PC-3 (cell line): ENCODE data around the gene NIN. TPM values are rescaled to one million over a fixed set of nuclear protein-coding genes. Genes with fewer than 3 reads are reported as not detected.

Experiments used
- ATAC-seq: fragments of 200-7000 bp; cut with Tn5 transposase; 2 replicates; pipeline ENCODE4 v1.9.1; 2020; ENCODE audit warnings: mild to moderate bottlenecking, moderate library complexity
- BruUV-seq: library from RNA; stranded (reverse); fragments of 400-500 nt; replicated peaks from 2 replicates; lab custom pipeline; 2021; lab: Mats Ljungman, UMichigan
- CTCF ChIA-PET: fragments of 300-600 bp; sonication (Branson Sonifier 250); formaldehyde crosslinking; loops from one replicate; lab custom pipeline; 2022; ENCODE audit warnings: antibody characterized with exemption; lab: Charles Lee
- POLR2A ChIA-PET: fragments of 300-600 bp; sonication (Branson Sonifier 250); formaldehyde crosslinking; loops from one replicate; lab custom pipeline; 2022; ENCODE audit warnings: antibody characterized with exemption; ENCODE audit not compliant: unreplicated experiment; lab: Charles Lee
- DNase-seq: peaks from one replicate; pipeline ENCODE4 v3.0.0-alpha.2; 2015
- H2AFZ ChIP-seq: fragments of 300-600 bp; sonication (generic); 2 replicates; pipeline ENCODE4 v1.6.0; 2016; ENCODE audit warnings: antibody characterized with exemption, low read length
- H3F3A ChIP-seq: fragments of 300-600 bp; sonication (generic); one replicate; pipeline ENCODE4 v1.6.0; 2017; ENCODE audit warnings: antibody characterized with exemption, low read length, control low read depth, mild to moderate bottlenecking; ENCODE audit not compliant: unreplicated experiment
- H3K27ac ChIP-seq: fragments of 300-600 bp; sonication (generic); 2 replicates; pipeline ENCODE4 v1.5.1; 2016; ENCODE audit warnings: mild to moderate bottlenecking, low read length
- H3K27me3 ChIP-seq: fragments of 300-600 bp; sonication (generic); 2 replicates; pipeline ENCODE4 v1.6.1; 2016; ENCODE audit warnings: low read length, mixed read lengths
- H3K36me3 ChIP-seq: fragments of 300-600 bp; sonication (generic); 2 replicates; pipeline ENCODE4 v1.6.1; 2016; ENCODE audit warnings: low read depth, mixed run types, low read length, mixed read lengths
- H3K4me1 ChIP-seq: fragments of 300-600 bp; sonication (generic); 2 replicates; pipeline ENCODE4 v1.5.1; 2016; ENCODE audit warnings: low read length; ENCODE audit not compliant: insufficient read depth
- H3K4me2 ChIP-seq: fragments of 300-600 bp; sonication (generic); 2 replicates; pipeline ENCODE4 v1.6.0; 2016; ENCODE audit warnings: low read length
- H3K4me3 ChIP-seq: fragments of 300-600 bp; sonication (generic); 2 replicates; pipeline ENCODE4 v1.5.1; 2016; ENCODE audit warnings: mild to moderate bottlenecking, low read length, mixed read lengths
- H3K79me2 ChIP-seq: fragments of 300-600 bp; sonication (generic); 2 replicates; pipeline ENCODE4 v1.6.1; 2017; ENCODE audit warnings: low read length, mixed read lengths
- H3K9ac ChIP-seq: fragments of 300-600 bp; sonication (generic); 2 replicates; pipeline ENCODE4 v1.6.0; 2016; ENCODE audit warnings: mild to moderate bottlenecking, low read length
- H3K9me2 ChIP-seq: fragments of 300-600 bp; sonication (generic); replicated peaks from 2 replicates; pipeline ENCODE4 v1.6.1; 2016; ENCODE audit warnings: mixed run types, low read length, mixed read lengths
- H3K9me3 ChIP-seq: fragments of 300-600 bp; sonication (generic); 2 replicates; pipeline ENCODE4 v1.6.1; 2016; ENCODE audit warnings: low read length, mixed read lengths
- H4K20me1 ChIP-seq: fragments of 300-600 bp; sonication (generic); 2 replicates; pipeline ENCODE4 v1.6.1; 2016; ENCODE audit warnings: low read length, mixed read lengths
- EZH2 ChIP-seq: fragments of 300-600 bp; sonication (generic); IDR thresholded peaks from one replicate; pipeline ENCODE4 v1.6.1; 2017; ENCODE audit warnings: antibody characterized with exemption, mild to moderate bottlenecking, low read length; ENCODE audit not compliant: unreplicated experiment
- EZH2phosphoT487 ChIP-seq: fragments of 300-600 bp; sonication (generic); IDR thresholded peaks from 2 replicates; pipeline ENCODE4 v1.6.1; 2018; ENCODE audit warnings: mild to moderate bottlenecking, antibody characterized with exemption, low read length, borderline replicate concordance
- intact Hi-C: fragments of 100-400 bp; cut with micrococcal nuclease; formaldehyde crosslinking; loops from 2 replicates; pipeline ENCODE4 v1.9.0; 2023
- total RNA-seq: library from RNA; depleted of rRNA; stranded (reverse); fragments of >200 nt; gene quantifications from 2 replicates; pipeline ENCODE4 v1.2.3, GENCODE V29; 2014
- TF ChIP-seq, protein P1 (sequence below): fragments of 300-600 bp; sonication (generic); conservative IDR thresholded peaks from 2 replicates; pipeline ENCODE4 v1.5.1; 2017; ENCODE audit warnings: antibody characterized with exemption, low read depth, mild to moderate bottlenecking, low read length

Gene NIN
- total RNA-seq, 1 experiment from 2014 or later, result 34.3 TPM

DNA sequence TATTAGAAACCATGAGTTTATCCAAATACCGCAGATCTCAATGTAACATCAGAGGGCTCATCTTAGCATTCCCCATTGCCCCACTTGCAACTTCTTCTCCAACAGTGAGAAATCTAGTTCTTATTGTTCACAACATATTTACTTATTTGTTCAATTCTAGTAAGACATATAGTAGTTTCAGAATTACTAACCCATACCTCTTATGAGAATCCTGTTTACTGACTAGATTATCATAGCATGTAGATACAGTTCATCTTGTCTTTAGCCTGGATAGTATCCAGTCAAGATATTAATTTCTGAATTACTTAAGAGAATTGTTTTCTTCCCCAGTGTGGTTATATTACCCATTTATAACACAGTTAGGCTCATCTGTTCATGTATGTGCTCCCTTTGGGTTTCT, 80.6 kb downstream of the NIN start:
- Histone ChIP-seq H3K9me3 (no peaks in the 10 kb centered on the region), H2AFZ (no peak overlapping the region), H3K9ac (no peak overlapping the region), H3K27me3 (no peaks in the 10 kb centered on the region), H3K36me3 (peaks cover 30% of the 10 kb centered on the region), H3K4me2 (no peak overlapping the region), H4K20me1 (no peaks in the 10 kb centered on the region), H3K79me2 (no peaks in the 10 kb centered on the region), H3K9me2 (no peaks in the 10 kb centered on the region), H3K27ac (no peak overlapping the region), H3K4me3 (no peak overlapping the region), H3K4me1 (no peaks in the 10 kb centered on the region), H3F3A (no peaks in the 10 kb centered on the region)
- TF ChIP-seq, protein P1, sequence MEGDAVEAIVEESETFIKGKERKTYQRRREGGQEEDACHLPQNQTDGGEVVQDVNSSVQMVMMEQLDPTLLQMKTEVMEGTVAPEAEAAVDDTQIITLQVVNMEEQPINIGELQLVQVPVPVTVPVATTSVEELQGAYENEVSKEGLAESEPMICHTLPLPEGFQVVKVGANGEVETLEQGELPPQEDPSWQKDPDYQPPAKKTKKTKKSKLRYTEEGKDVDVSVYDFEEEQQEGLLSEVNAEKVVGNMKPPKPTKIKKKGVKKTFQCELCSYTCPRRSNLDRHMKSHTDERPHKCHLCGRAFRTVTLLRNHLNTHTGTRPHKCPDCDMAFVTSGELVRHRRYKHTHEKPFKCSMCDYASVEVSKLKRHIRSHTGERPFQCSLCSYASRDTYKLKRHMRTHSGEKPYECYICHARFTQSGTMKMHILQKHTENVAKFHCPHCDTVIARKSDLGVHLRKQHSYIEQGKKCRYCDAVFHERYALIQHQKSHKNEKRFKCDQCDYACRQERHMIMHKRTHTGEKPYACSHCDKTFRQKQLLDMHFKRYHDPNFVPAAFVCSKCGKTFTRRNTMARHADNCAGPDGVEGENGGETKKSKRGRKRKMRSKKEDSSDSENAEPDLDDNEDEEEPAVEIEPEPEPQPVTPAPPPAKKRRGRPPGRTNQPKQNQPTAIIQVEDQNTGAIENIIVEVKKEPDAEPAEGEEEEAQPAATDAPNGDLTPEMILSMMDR, result no peak
- TF ChIP-seq EZH2, result no peak
- TF ChIP-seq EZH2phosphoT487, result no peak
- no peak for DNase-seq
- no peak for ATAC-seq
- intact Hi-C loops, result no loop called here
- POLR2A ChIA-PET, result no interaction called here
- no TSS peak for BruUV-seq
- CTCF ChIA-PET, result no interaction called here

DNA sequence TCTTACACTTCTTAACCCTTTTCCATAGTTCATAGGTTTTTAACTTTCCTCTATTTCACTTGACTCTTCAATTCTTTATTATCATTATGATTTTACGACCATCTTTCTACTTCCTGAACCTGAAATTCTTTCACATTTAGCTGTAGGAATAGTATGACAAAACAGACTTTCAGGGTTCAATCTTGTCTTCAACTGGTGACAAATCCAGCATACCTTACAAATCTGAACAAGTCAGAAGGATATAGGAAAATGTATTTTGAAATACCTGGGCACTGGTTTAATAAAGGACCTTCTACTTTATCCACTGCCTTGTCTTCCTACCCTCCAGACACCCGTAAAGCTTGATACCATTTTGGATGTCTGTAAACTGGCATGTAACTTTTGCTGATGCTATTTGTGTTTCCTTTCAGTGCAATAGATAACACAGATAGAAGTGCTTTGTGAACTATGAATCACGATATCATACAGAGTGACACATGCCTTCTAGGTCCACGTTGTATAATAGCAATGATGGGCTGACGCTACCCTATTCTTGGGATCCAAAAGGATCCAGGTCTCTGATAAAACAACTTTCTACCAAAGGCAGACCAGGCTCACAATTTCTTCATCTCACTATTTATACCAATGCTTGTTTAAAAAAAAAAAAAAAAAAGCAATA, 85.4 kb downstream of the NIN start:
- BruUV-seq, result no TSS peak
- Histone ChIP-seq H3K79me2 (no peaks in the 10 kb centered on the region), H3K4me1 (peaks cover 17% of the 10 kb centered on the region), H3K9me3 (no peaks in the 10 kb centered on the region), H3K27me3 (no peaks in the 10 kb centered on the region), H3F3A (peaks cover 7% of the 10 kb centered on the region), H3K4me2 (no peak overlapping the region), H2AFZ (no peak overlapping the region), H3K9ac (no peak overlapping the region), H3K36me3 (peaks cover 17% of the 10 kb centered on the region), H3K9me2 (no peaks in the 10 kb centered on the region), H3K4me3 (no peak overlapping the region), H4K20me1 (no peaks in the 10 kb centered on the region), H3K27ac (no peak overlapping the region)
- DNase-seq (no peak), ATAC-seq (no peak)
- intact Hi-C loops, result no loop called here
- ChIA-PET CTCF (interaction anchor here (0.7 kb wide), 1 partner anchor 87 kb away, joined by 3 read pairs; no protein-coding TSS in a partner anchor), POLR2A (interaction anchor here (0.7 kb wide), 1 partner anchor 965 kb away, joined by 15 read pairs; no protein-coding TSS in a partner anchor)
- no peak for TF ChIP-seq EZH2phosphoT487
- TF ChIP-seq, protein P1, result no peak
- no peak for TF ChIP-seq EZH2

DNA sequence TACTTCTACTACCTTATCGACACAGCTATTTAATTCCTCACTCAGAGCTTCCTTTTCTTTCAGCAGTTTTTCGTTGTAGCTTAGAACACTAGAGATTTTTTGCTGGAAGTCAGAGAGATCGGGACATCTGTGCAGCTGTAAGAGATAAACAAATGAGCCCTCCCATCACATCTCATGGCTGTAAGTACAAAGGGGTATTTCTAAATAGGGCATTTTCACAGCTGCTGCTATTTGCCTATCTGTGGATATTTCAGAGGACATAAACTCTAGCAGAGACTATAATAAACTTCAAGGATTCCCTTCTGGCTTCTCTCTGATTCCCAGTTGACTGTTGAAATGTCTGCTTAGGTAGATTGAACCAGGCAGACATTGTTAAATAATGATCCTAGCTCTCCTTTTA, 86.7 kb downstream of the NIN start:
- Histone ChIP-seq H3K4me3 (no peak overlapping the region), H3K9me3 (no peaks in the 10 kb centered on the region), H3K9me2 (no peaks in the 10 kb centered on the region), H3F3A (peaks cover 7% of the 10 kb centered on the region), H3K79me2 (no peaks in the 10 kb centered on the region), H2AFZ (no peak overlapping the region), H3K4me1 (peaks cover 18% of the 10 kb centered on the region), H4K20me1 (no peaks in the 10 kb centered on the region), H3K27me3 (no peaks in the 10 kb centered on the region), H3K9ac (no peak overlapping the region), H3K27ac (no peak overlapping the region), H3K4me2 (no peak overlapping the region), H3K36me3 (0 out of 2 replicates have a peak, but pooled peaks cover 10% of the 10 kb centered on the region)
- ChIA-PET POLR2A (no interaction called here), CTCF (interaction anchor here (0.9 kb wide), 1 partner anchor 29 kb away, joined by 3 read pairs; no protein-coding TSS in a partner anchor)
- DNase-seq (no peak), ATAC-seq (no peak)
- intact Hi-C loops, result loop anchor here (5.0 kb wide), 1 partner anchor 77 kb away; the partner anchor contains the start of gene SAV1
- no TSS peak for BruUV-seq
- TF ChIP-seq, protein P1, result no peak
- TF ChIP-seq EZH2, result no peak
- no peak for TF ChIP-seq EZH2phosphoT487
